Lung (tissue), 12 donors: ENCODE results near the gene ADARB1. TPM values are rescaled to one million over a fixed set of nuclear protein-coding genes. Genes with fewer than 3 reads are reported as not detected.

Source experiments
- ATAC-seq: fragments of 200-7000 bp; cut with Tn5 transposase; one replicate; pipeline ENCODE4 v1.9.1; 2020; ENCODE audit warnings: moderate number of reproducible peaks; ENCODE audit not compliant: insufficient read depth, low FRiP score
- DNase-seq, 3 donors: peaks; one replicate each; pipeline ENCODE4 v3.0.0-alpha.2; 2013 to 2017
- H3K27ac ChIP-seq, 2 donors: one replicate each; pipeline ENCODE4 v1.5.1; 2013; ENCODE audit warnings: mild to moderate bottlenecking in 2 of 2, moderate library complexity in 2 of 2, control low read depth in 1 of 2, inconsistent platforms in 1 of 2, low read depth in 1 of 2, low read length in 1 of 2
- H3K27me3 ChIP-seq, 3 donors: one replicate each; pipeline ENCODE4 v1.5.1; 2013; ENCODE audit warnings: low read length in 2 of 3; ENCODE audit not compliant: control insufficient read depth in 3 of 3, insufficient read depth in 3 of 3
- H3K36me3 ChIP-seq, 4 donors: one replicate each; pipeline ENCODE4 v1.5.1; 2013; ENCODE audit warnings: low read length in 4 of 4, mild to moderate bottlenecking in 1 of 4, moderate library complexity in 1 of 4; ENCODE audit not compliant: control insufficient read depth in 4 of 4, insufficient read depth in 4 of 4
- H3K4me1 ChIP-seq, 5 donors: one replicate each; pipeline ENCODE4 v1.5.1; 2013; ENCODE audit warnings: low read length in 5 of 5, mild to moderate bottlenecking in 2 of 5, moderate library complexity in 1 of 5; ENCODE audit not compliant: control insufficient read depth in 5 of 5, insufficient read depth in 5 of 5
- H3K4me3 ChIP-seq: one replicate; pipeline ENCODE4 v1.5.1; 2013; ENCODE audit warnings: mild to moderate bottlenecking, control low read depth, moderate library complexity
- H3K9ac ChIP-seq, 2 donors: one replicate each; pipeline ENCODE4 v1.5.1; 2013; ENCODE audit warnings: low read length in 2 of 2, control low read depth in 1 of 2; ENCODE audit not compliant: insufficient read depth in 1 of 2
- H3K9me3 ChIP-seq, 4 donors: one replicate each; pipeline ENCODE4 v1.5.1; 2013; ENCODE audit warnings: low read length in 3 of 4, mild to moderate bottlenecking in 1 of 4, moderate library complexity in 1 of 4; ENCODE audit not compliant: control insufficient read depth in 4 of 4, insufficient read depth in 3 of 4
- CTCF ChIP-seq: IDR thresholded peaks from 2 replicates; pipeline ENCODE4 v1.5.1; 2012; ENCODE audit warnings: mild to moderate bottlenecking; ENCODE audit errors: control extremely low read depth, extremely low read depth
- WGBS, 2 donors: extraction: QIAGEN DNeasy Blood & Tissue Kit; methylation state at CpG; one replicate each; pipeline ENCODE4 v1.1.7; 2013; 5-methylcytosine and 5-hydroxymethylcytosine counted together
- polyA plus RNA-seq, 2 donors: library from polyadenylated mRNA; stranded (reverse); fragments of 200-250 nt; gene quantifications; one replicate each; pipeline ENCODE4 v1.2.1, GENCODE V29; 2013
- total RNA-seq, 2 donors: library from RNA; depleted of rRNA in 1 of 2; stranded (reverse); fragments of >200 nt in 1 of 2; gene quantifications; one replicate each; pipeline ENCODE4 v1.2.1, GENCODE V29; 2014 to 2021
- donor health status: control.
- donor health status: control.
- donor health status: Bipolar disorder and iron deficiency.
- donor health status: healthy.
- donor health status: DM: yes; HTN: yes; CAD: no.

Gene ADARB1
- total and polyA plus RNA-seq, 4 donors, result 13.4 to 47.7 (median 32.6) TPM

- TF ChIP-seq CTCF, result no peak
- Histone ChIP-seq H3K4me1 (peaks cover 0 to 12% (median 0%) of the 10 kb centered on the region in 5 donors), H3K36me3 (peaks cover 9 to 25% (median 18%) of the 10 kb centered on the region in 4 donors), H3K9ac (no peak overlapping the region), H3K9me3 (peaks cover 0 to 2% (median 0%) of the 10 kb centered on the region in 4 donors), H3K27ac (no peak overlapping the region), H3K27me3 (no peaks in the 10 kb centered on the region), H3K4me3 (no peak overlapping the region)
- 94 to 96% methylated on average over 15 of the region's 15 CpGs for WGBS, 2 donors
- DNase-seq, result no peak
- ATAC-seq, result no peak
Measured at GRCh38 chr21:45222001-45222400, 147.6 kb downstream of the ADARB1 start.

DNA sequence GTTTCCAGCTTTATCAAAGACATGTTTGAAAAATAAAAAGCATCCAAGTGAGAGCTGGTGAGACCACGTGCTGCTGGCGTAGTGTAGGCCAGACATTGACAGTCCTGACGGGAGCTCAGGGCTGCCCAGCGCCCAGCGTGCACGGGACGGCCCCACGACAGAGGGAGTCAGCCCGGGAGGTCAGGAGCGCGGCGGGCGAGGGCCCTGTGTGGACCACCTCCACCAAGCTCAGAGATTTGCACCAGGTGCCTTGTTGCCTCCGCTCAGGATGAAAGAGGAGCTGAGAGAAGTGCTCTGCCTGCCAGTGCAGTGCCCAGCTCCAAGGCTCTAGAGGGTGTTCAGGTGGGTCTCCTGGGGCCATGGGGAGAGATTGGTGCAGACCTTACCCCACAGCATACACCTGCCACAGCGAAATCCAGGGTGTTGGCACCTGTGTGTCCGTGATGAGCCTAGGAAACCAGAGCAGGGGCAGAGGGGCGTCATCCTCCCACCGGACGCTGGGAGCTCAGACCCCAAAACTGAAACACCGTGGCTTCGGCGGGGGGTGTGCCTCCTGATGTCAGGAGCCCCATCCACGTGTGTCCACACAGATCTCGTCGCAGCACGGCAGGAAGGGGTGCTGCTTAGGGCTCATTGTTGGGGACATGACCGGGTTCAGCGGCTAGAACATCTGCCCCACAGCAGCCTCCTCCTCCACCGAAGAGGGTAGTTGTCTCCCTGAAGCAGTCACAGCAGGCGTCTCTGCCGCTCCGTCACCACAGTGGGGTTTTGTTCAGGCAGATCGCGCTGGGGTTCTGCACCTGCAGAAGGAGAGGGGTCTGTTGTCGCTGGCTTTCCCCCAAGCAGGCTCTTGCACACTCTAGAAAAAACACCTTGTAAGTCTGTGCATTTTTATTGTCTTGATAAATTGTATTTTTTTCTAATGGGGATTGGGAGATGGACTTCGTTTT is 149.1 kb downstream of the ADARB1 start:
- no peak for TF ChIP-seq CTCF
- H3K9ac ChIP-seq, result no peak overlapping the region
- ATAC-seq (no peak), DNase-seq (no peak)
- H3K27me3 ChIP-seq, result peaks cover 0 to 4% (median 0%) of the 10 kb centered on the region in 3 donors
- no peak overlapping the region for H3K27ac ChIP-seq
- H3K36me3 ChIP-seq, result peaks cover 6 to 25% (median 10%) of the 10 kb centered on the region in 4 donors
- H3K9me3 ChIP-seq, result peaks cover 0 to 2% (median 0%) of the 10 kb centered on the region in 4 donors
- H3K4me1 ChIP-seq, result peaks cover 0 to 12% (median 2%) of the 10 kb centered on the region in 5 donors
- 94 to 95% methylated on average over 36 of the region's 36 CpGs for WGBS, 2 donors
- H3K4me3 ChIP-seq, result no peak overlapping the region

- peaks cover 0 to 4% (median 0%) of the 10 kb centered on the region in 3 donors for H3K27me3 ChIP-seq
- peaks cover 5 to 25% (median 10%) of the 10 kb centered on the region in 4 donors for H3K36me3 ChIP-seq
- no peak overlapping the region for H3K9ac ChIP-seq
- 85 to 86% methylated on average over 24 of the region's 24 CpGs for WGBS, 2 donors
- H3K4me3 ChIP-seq, result no peak overlapping the region
- H3K4me1 ChIP-seq, result peaks cover 0 to 9% (median 2%) of the 10 kb centered on the region in 5 donors
- DNase-seq (no peak), ATAC-seq (no peak)
- peaks cover 0 to 2% (median 0%) of the 10 kb centered on the region in 4 donors for H3K9me3 ChIP-seq
- H3K27ac ChIP-seq, result no peak overlapping the region
- TF ChIP-seq CTCF, result no peak
Measured at GRCh38 chr21:45224189-45224938, 150.0 kb downstream of the ADARB1 start.
